Activated T-cell treated with anti-CD3 and anti-CD28 coated beads, Interleukin-2, amount 50 U/mL, for 24 hours (primary cell): ENCODE data around the gene HOXC5.

Experiments used
- DNase-seq: peaks from one replicate; pipeline ENCODE4 v3.0.0-alpha.2; 2020
- H3K27ac Mint-ChIP-seq: 2 replicates; pipeline ENCODE4 v1.8.0; 2020; ENCODE audit warnings: mild to moderate bottlenecking, mixed read lengths
- H3K27me3 Mint-ChIP-seq: 2 replicates; pipeline ENCODE4 v1.8.0; 2020; ENCODE audit warnings: mixed read lengths
- H3K36me3 Mint-ChIP-seq: 2 replicates; pipeline ENCODE4 v1.8.0; 2020; ENCODE audit warnings: low read depth, mixed read lengths
- H3K4me1 Mint-ChIP-seq: 2 replicates; pipeline ENCODE4 v1.8.0; 2020; ENCODE audit warnings: low read depth, mixed read lengths
- H3K4me3 Mint-ChIP-seq: 2 replicates; pipeline ENCODE4 v1.8.0; 2020; ENCODE audit warnings: mild to moderate bottlenecking, moderate library complexity, mixed read lengths
- H3K9me3 Mint-ChIP-seq: 2 replicates; pipeline ENCODE4 v1.8.0; 2020; ENCODE audit warnings: mixed read lengths

The HOXC5 gene

DNA sequence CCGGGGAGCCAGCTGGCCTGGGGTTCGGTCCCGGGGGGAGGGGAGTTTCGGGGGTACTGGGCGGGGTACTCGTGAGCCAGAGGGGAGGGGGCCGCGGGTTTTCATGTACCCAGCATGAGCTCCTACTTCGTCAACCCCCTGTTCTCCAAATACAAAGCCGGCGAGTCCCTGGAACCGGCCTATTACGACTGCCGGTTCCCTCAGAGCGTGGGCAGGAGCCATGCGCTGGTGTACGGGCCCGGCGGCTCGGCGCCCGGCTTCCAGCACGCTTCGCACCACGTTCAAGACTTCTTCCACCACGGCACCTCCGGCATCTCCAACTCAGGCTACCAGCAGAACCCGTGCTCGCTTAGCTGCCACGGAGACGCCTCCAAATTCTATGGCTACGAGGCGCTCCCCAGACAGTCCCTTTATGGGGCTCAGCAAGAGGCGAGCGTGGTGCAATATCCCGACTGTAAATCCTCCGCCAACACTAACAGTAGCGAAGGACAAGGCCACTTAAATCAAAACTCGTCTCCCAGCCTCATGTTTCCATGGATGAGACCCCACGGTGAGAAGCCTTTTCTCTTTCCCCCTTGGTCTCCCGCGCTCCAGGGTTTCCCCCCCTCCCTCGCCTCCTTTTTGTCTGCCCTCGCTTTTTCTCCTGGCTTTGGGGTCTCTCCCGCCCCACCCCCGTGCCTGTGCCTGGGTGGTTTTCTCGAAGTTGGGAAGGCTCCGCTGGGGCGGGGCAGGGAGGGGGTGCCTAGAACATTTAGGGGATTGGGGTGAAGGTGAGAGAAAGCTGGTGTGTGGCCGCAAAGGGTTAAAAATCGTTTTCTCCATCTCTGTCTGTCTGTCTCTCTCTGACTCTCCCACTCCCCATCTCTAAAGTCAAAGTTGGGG is 23.4 kb upstream of the HOXC5 start:
- Mint-ChIP-seq H3K36me3 (no peaks in the 10 kb centered on the region), H3K27ac (peak overlapping the region; percentile 52), H3K4me1 (peaks cover 33% of the 10 kb centered on the region), H3K9me3 (no peaks in the 10 kb centered on the region), H3K4me3 (peak overlapping the region; percentile 48), H3K27me3 (peaks cover 98% of the 10 kb centered on the region)
- DNase-seq: no peak

- H3K9me3 Mint-ChIP-seq: no peaks in the 10 kb centered on the region
- peaks cover 98% of the 10 kb centered on the region for H3K27me3 Mint-ChIP-seq
- peaks cover 38% of the 10 kb centered on the region for H3K4me1 Mint-ChIP-seq
- no peaks in the 10 kb centered on the region for H3K36me3 Mint-ChIP-seq
- no peak overlapping the region for H3K4me3 Mint-ChIP-seq
- DNase-seq: no peak
- no peak overlapping the region for H3K27ac Mint-ChIP-seq
Observed at GRCh38 chr12:54010053-54010971, 22.5 kb upstream of the HOXC5 start.

GRCh38 chr12:54010972-54011664 is 21.7 kb upstream of the HOXC5 start:
- Mint-ChIP-seq H3K36me3 (no peaks in the 10 kb centered on the region), H3K4me3 (no peak overlapping the region), H3K9me3 (no peaks in the 10 kb centered on the region), H3K27me3 (peaks cover 98% of the 10 kb centered on the region), H3K27ac (no peak overlapping the region), H3K4me1 (peaks cover 34% of the 10 kb centered on the region)
- DNase-seq: no peak

DNA sequence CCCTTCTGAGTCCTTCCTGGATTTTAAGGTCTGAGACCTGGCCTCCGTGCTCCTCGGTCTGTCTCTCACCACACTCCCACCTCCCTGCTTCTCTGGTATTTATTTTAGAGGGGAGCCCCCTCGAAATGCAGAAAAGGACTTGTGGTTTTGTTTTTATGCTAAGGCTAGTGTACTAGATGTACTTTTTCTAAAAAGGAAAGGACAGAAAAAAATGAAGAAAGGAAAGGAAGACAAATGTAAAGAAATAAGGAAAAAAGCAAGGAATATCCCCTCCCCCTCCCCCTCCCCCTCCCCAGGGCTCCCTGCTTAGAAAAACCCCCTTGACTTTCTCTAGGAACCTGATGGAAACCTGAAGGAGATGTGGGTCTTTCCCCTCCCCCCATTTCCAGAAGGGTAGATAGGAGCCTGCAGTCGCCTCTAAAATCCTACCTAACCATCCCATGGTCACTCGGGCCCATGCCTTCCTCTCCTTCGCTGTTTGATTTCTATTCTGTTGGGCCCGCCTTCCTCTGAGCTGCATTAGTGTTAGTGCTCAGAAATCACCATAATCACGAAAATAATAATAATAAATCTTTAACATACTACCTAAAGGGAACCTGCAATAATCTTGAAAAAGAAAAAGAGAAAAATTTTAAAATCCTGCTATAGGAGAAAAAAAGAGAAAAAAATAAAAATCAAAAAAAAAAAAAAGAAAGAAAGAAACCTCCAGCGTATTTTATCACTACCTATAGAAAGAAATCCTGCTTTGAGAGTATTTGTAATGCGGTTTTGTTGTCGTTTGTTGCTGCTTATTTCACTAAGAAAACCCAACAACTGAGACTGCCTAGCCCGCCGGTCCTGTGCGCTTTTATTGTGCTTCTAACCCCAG is 21.0 kb upstream of the HOXC5 start:
- H3K9me3 Mint-ChIP-seq: no peaks in the 10 kb centered on the region
- no peaks in the 10 kb centered on the region for H3K36me3 Mint-ChIP-seq
- no peak overlapping the region for H3K27ac Mint-ChIP-seq
- H3K27me3 Mint-ChIP-seq: peaks cover 97% of the 10 kb centered on the region
- H3K4me3 Mint-ChIP-seq: no peak overlapping the region
- H3K4me1 Mint-ChIP-seq: peaks cover 28% of the 10 kb centered on the region
- DNase-seq: no peak

GRCh38 chr12:54012631-54013409 is 20.0 kb upstream of the HOXC5 start:
- no peaks in the 10 kb centered on the region for H3K9me3 Mint-ChIP-seq
- H3K27ac Mint-ChIP-seq: no peak overlapping the region
- H3K4me1 Mint-ChIP-seq: peaks cover 35% of the 10 kb centered on the region
- DNase-seq: no peak
- H3K4me3 Mint-ChIP-seq: no peak overlapping the region
- H3K27me3 Mint-ChIP-seq: peaks cover 97% of the 10 kb centered on the region
- no peaks in the 10 kb centered on the region for H3K36me3 Mint-ChIP-seq

DNA sequence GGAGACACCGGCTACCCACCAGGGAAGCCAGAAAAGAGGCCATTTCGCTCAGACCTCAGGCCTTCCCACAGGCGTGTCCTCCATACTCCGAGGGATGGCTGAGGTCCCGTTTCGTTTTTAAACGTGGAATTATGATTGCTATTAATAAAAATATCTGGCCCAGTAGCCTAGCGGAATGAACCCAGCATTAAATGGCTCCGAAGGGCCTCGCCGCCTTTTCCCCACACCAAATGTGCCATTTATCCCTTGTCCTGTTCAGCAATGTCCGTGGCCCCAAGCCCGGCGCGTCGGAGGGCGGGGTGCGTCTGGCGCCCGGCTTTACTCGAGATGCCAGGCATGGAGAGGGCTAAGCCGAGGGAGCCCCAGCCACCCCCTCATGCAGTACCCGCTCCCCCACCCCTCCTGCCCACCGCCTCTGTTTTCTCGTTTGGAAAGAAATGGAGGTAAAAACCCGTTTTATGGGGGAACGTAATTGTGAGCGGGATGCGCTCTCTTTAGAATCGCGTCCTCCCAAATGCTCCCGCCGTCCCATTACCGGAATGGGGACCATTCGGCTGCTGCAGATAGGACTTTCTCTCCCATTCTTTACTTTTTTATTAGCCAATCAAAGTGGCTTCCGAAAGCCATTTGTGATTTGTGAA is 18.4 kb upstream of the HOXC5 start:
- Mint-ChIP-seq H3K27ac (no peak overlapping the region), H3K36me3 (no peaks in the 10 kb centered on the region), H3K4me3 (no peak overlapping the region), H3K27me3 (peaks cover 93% of the 10 kb centered on the region), H3K9me3 (no peaks in the 10 kb centered on the region), H3K4me1 (peaks cover 33% of the 10 kb centered on the region)
- DNase-seq: no peak

- no peak for DNase-seq
- Mint-ChIP-seq H3K36me3 (no peaks in the 10 kb centered on the region), H3K27ac (no peak overlapping the region), H3K4me3 (no peak overlapping the region), H3K4me1 (peaks cover 28% of the 10 kb centered on the region), H3K27me3 (peaks cover 93% of the 10 kb centered on the region), H3K9me3 (no peaks in the 10 kb centered on the region)
Observed at GRCh38 chr12:54015018-54015931, 17.6 kb upstream of the HOXC5 start.

DNA sequence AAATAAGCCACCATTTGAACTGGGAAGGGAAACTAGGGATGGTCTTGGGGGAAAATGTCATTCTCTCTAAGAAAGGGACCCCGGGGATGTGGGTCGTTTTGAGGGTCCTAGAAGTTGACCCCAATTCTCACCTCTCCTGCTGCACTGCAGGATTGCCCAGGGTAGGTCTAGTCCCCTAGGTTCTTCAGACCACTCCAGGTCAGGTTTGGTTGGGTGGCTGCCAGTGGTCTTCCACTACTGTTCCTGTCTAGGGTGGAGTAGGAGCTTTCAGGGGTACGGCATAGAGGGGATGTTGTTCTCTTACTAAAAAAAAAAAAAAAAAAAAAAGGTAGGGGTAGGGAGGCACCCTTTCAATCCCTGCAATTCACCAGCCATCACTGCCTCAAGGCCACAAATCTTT is 16.8 kb upstream of the HOXC5 start:
- Mint-ChIP-seq H3K4me3 (no peak overlapping the region), H3K4me1 (peaks cover 24% of the 10 kb centered on the region), H3K27ac (no peak overlapping the region), H3K27me3 (peaks cover 93% of the 10 kb centered on the region), H3K36me3 (no peaks in the 10 kb centered on the region), H3K9me3 (no peaks in the 10 kb centered on the region)
- no peak for DNase-seq

GRCh38 chr12:54016478-54016964 is 16.3 kb upstream of the HOXC5 start:
- no peak for DNase-seq
- Mint-ChIP-seq H3K9me3 (no peaks in the 10 kb centered on the region), H3K27ac (no peak overlapping the region), H3K4me1 (peaks cover 20% of the 10 kb centered on the region), H3K27me3 (peaks cover 93% of the 10 kb centered on the region), H3K4me3 (no peak overlapping the region), H3K36me3 (no peaks in the 10 kb centered on the region)

DNA sequence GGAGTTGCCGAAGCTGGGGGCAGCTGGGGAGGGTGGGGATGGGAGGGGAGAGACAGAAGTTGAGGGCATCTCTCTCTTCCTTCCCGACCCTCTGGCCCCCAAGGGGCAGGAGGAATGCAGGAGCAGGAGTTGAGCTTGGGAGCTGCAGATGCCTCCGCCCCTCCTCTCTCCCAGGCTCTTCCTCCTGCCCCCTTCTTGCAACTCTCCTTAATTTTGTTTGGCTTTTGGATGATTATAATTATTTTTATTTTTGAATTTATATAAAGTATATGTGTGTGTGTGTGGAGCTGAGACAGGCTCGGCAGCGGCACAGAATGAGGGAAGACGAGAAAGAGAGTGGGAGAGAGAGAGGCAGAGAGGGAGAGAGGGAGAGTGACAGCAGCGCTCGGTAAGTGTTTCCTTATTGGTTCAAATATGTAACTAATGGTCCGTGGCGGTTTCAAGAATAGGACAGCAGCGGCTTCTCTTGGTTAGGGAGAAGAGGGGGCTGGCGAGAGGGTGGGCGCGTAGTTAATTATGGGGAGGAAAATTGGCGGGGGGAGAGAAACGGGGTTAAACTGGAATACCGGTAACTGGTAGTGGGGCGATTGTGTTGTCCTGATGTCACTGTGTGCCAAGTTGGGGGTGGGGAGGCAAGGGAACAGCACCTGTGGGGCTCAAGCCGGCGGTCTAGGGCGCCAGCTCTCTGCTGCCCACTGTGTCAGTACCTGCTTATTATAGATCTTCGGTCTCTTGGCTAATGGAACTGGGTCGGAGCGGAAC is 15.6 kb upstream of the HOXC5 start:
- Mint-ChIP-seq H3K27me3 (peaks cover 93% of the 10 kb centered on the region), H3K4me3 (peak overlapping the region; percentile 74), H3K36me3 (no peaks in the 10 kb centered on the region), H3K4me1 (peaks cover 19% of the 10 kb centered on the region), H3K9me3 (no peaks in the 10 kb centered on the region), H3K27ac (no peak overlapping the region)
- DNase-seq: no peak

- Mint-ChIP-seq H3K27ac (no peak overlapping the region), H3K4me1 (peaks cover 19% of the 10 kb centered on the region), H3K36me3 (no peaks in the 10 kb centered on the region), H3K9me3 (no peaks in the 10 kb centered on the region), H3K27me3 (peaks cover 93% of the 10 kb centered on the region), H3K4me3 (peak overlapping the region; percentile 74)
- DNase-seq: peak; percentile 82
Observed at GRCh38 chr12:54017878-54018467, 14.9 kb upstream of the HOXC5 start.
